ENCODE data around the gene MGAT4D. TPM values are rescaled to one million over a fixed set of nuclear protein-coding genes. Genes with fewer than 3 reads are reported as not detected.

MGAT4D gene
- polyA plus RNA-seq (not detected in 3 replicates), polyA minus RNA-seq (not detected in 3 replicates)
- not detected for polyA plus RNA-seq (2011; ENCODE audit: low read depth)
- not detected in 2 replicates for polyA plus RNA-seq (2011; cell fraction: cytosol; rRNA removed)
- polyA plus RNA-seq (2011; cell fraction: nucleus; rRNA removed) = not detected in 2 replicates
- polyA plus RNA-seq (2012; ENCODE audit: low replicate concordance) = not detected in 2 replicates
- not detected for polyA minus RNA-seq (2011; cell fraction: cytosol; rRNA and poly(A)+ RNA removed)
- not detected in 2 replicates for polyA minus RNA-seq (2011; cell fraction: nucleus; rRNA and poly(A)+ RNA removed)

DNA sequence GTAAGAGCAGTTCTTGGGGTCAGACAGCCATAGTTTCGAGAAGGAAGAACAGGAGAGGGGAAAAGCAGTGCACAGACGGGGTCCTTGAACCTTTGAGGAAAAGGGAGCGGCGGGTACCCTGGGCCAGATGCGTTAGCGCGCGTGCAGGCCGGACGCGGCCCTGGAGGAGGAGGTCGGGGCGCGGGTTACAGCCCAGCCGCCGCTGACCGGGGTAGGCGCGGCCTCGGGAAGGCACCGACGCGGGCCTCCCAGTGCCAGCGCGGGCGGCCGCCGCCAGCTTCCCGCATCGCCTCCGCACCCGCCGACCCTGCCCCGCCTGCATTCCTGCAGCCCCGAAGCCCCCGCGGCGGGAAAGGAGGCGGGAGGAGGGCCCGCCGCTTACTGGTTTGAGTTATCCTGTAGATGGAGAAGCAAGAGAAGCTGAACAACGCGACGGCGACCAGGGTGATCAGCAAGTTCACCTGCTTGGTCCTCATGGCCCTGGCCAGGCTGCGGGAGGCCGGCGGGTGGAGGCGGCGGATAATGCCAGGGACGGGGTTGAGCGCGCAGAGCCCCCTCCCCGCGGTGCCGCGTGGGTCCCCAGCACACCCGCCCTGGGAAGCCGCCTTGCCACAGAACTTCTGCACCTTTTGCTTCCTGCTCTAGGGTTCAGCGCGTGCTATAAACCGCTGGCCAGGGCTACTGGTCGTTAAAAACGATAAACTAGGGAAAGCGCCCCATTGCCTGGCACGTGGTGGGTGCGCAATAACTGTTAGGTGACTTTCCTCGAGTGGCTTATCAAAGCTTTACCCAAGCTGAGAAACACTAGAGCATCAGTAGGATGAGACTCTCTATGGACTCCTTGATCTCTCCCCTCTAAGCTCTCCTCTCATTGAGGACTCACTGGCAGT lies at the start of gene MGAT4D:
Gene MGAT4D, minus strand, starts transcription at position 547 of the 890 bp plus-strand sequence. Its CDS starts 71 bp downstream, at position 476.
- TF ChIP-seq EZH2 (IDR thresholded peaks at IDR 0.05; ENCODE audit: low read length) (peak; percentile 95), CTCF (optimal IDR thresholded peaks at IDR 0.05 in 1 of 3, IDR thresholded peaks at IDR 0.05 in 1 of 3, conservative IDR thresholded peaks at IDR 0.05 in 1 of 3; ENCODE audit: extremely low read depth in 1 of 3, insufficient read depth in 2 of 3, low read length in 3 of 3) (no peak)
- H3K27me3 ChIP-seq (ENCODE audit: control insufficient read depth, extremely low read depth, insufficient read depth, low read length) = peaks cover 40% of the 10 kb centered on the region
- no peaks in the 10 kb centered on the region for H4K20me1 ChIP-seq (ENCODE audit: control insufficient read depth, extremely low read depth, insufficient read depth, low read length)
- no peaks in the 10 kb centered on the region for H3K9me1 ChIP-seq (ENCODE audit: control insufficient read depth, extremely low read depth, insufficient read depth, low read length)
- H3K36me3 ChIP-seq (ENCODE audit: control insufficient read depth in 2 of 2, extremely low read depth in 1 of 2, insufficient read depth in 2 of 2, low read length in 2 of 2) = no peaks in the 10 kb centered on the region
- no peak within 1 kb of the TSS for H3K4me3 ChIP-seq (ENCODE audit: control insufficient read depth in 2 of 3, extremely low read depth in 1 of 3, insufficient read depth in 2 of 3, low read depth in 1 of 3, low read length in 3 of 3)
- H3K79me2 ChIP-seq (ENCODE audit: control insufficient read depth, insufficient read depth, low read length) = no peaks in the 10 kb centered on the region
- H3K9me3 ChIP-seq (ENCODE audit: control insufficient read depth, low read depth, low read length) = no peaks in the 10 kb centered on the region
- FAIRE-seq (no peak), DNase-seq (ENCODE audit: low read depth, low spot score) (no peak)
- dilution Hi-C loops (cut with MboI; ENCODE audit: extremely low pct_ligation_motif_present, low sequenced_read_pairs) = no loop called here
- H2AFZ ChIP-seq (ENCODE audit: control insufficient read depth, low read length) = no peak within 1 kb of the TSS
- no peak within 1 kb of the TSS for H3K4me2 ChIP-seq (ENCODE audit: control insufficient read depth, extremely low read depth, insufficient read depth, low read depth, low read length)
- no peak within 1 kb of the TSS for H3K9ac ChIP-seq (ENCODE audit: control insufficient read depth, extremely low read depth, insufficient read depth, low read length)
- H3K27ac ChIP-seq (ENCODE audit: control insufficient read depth, insufficient read depth, low read length) = no peak within 1 kb of the TSS
- H3K4me1 ChIP-seq (ENCODE audit: control insufficient read depth, extremely low read depth, insufficient read depth, low read length) = no peaks in the 10 kb centered on the region

GRCh38 chr4:140533951-140534480 lies 35.9 kb upstream of the MGAT4D start:
- no peak for TF ChIP-seq CTCF (optimal IDR thresholded peaks at IDR 0.05 in 1 of 3, IDR thresholded peaks at IDR 0.05 in 1 of 3, conservative IDR thresholded peaks at IDR 0.05 in 1 of 3; ENCODE audit: extremely low read depth in 1 of 3, insufficient read depth in 2 of 3, low read length in 3 of 3)
- TF ChIP-seq EZH2 (IDR thresholded peaks at IDR 0.05; ENCODE audit: low read length) = no peak
- DNase-seq (ENCODE audit: low read depth, low spot score) (no peak), FAIRE-seq (peak; percentile 36)
- Histone ChIP-seq H3K9ac (ENCODE audit: control insufficient read depth, extremely low read depth, insufficient read depth, low read length) (no peak overlapping the region), H3K4me1 (ENCODE audit: control insufficient read depth, extremely low read depth, insufficient read depth, low read length) (no peaks in the 10 kb centered on the region), H3K4me2 (ENCODE audit: control insufficient read depth, extremely low read depth, insufficient read depth, low read depth, low read length) (no peak overlapping the region), H3K9me1 (ENCODE audit: control insufficient read depth, extremely low read depth, insufficient read depth, low read length) (no peaks in the 10 kb centered on the region), H3K27ac (ENCODE audit: control insufficient read depth, insufficient read depth, low read length) (no peak overlapping the region), H3K9me3 (ENCODE audit: control insufficient read depth, low read depth, low read length) (no peaks in the 10 kb centered on the region), H3K79me2 (ENCODE audit: control insufficient read depth, insufficient read depth, low read length) (no peaks in the 10 kb centered on the region), H3K27me3 (ENCODE audit: control insufficient read depth, extremely low read depth, insufficient read depth, low read length) (no peaks in the 10 kb centered on the region), H4K20me1 (ENCODE audit: control insufficient read depth, extremely low read depth, insufficient read depth, low read length) (no peaks in the 10 kb centered on the region), H2AFZ (ENCODE audit: control insufficient read depth, low read length) (no peak overlapping the region), H3K36me3 (ENCODE audit: control insufficient read depth in 2 of 2, extremely low read depth in 1 of 2, insufficient read depth in 2 of 2, low read length in 2 of 2) (peaks cover 1 to 3% of the 10 kb centered on the region in 2 experiments), H3K4me3 (ENCODE audit: control insufficient read depth in 2 of 3, extremely low read depth in 1 of 3, insufficient read depth in 2 of 3, low read depth in 1 of 3, low read length in 3 of 3) (no peak overlapping the region)
- dilution Hi-C loops (cut with MboI; ENCODE audit: extremely low pct_ligation_motif_present, low sequenced_read_pairs) = no loop called here

Data from keratinocyte (primary cell).